GM19238 (cell line): ENCODE results near the gene NT5E.
"Not testable (repeated sequence)": the region's sequence is repeated elsewhere in the genome, so short reads cannot be mapped to it uniquely, and the experiment has no call there.

ENCODE experiments used
- DNase-seq: peaks from one replicate; pipeline ENCODE4 v3.0.0; 2011; ENCODE audit warnings: low spot score; ENCODE audit not compliant: insufficient read length

NT5E gene

DNA sequence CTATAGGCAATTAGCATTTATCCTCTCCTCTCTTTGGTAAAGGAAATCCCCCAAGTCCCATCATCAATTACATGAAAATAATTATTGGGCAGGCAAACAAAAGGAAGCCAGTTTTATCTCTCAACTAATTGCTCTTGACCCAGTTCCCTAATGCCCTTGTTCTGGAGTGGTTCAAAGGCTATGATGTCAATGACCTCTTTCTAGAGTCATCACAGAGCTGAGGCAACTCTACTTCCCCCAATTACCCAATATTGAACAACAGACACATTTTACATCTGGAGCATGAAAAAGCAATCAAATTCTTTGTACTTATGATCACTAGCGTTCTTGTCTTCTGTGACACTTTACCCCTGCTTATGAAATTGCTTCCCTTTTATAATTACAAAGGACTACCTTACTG lies 43.5 kb downstream of the NT5E start:
- no peak for DNase-seq

DNA sequence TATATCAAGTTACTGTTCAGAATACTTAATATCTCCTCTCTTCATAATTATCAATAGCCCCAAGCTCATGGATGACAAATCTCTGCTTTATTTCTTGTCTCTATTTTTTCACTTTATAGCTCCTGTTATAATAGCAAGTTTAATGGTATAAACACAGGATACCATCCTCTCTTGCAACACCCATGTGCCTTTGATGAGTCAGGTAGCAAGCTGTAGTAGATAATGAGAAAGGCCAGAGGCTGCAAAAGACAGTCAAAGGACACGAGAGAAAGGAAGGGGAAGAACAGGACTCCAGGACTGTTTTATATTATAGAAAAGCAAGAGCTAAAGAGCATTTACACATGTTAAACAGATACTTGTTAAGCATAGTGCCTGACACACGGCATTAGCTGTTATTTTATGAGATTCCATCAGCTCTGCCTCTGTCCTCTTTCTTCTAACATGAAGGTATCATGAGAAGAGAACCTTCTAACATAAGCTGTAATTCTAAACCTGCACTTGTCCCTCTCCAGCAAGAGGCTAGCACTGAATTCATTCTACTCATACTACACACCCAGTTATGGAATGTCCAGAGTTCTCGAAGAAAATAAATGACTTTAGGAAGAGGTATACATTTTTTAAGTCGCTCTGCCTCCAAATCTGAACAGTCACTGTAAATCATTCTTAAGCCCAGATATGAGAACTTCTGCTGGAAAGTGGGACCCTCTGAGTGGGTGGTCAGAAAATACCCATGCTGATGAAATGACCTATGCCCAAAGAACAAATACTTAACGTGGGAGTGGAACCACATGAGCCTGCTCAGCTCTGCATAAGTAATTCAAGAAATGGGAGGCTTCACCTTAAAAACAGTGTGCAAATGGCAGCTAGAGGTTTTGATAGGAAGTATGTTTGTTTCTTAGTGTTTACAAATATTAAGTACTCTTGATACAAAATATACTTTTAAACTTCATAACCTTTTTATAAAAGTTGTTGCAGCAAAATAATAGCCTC lies 45.0 kb downstream of the NT5E start:
- DNase-seq: no peak

- no peak for DNase-seq
Observed at GRCh38 chr6:85496009-85496579, 46.2 kb downstream of the NT5E start.

DNA sequence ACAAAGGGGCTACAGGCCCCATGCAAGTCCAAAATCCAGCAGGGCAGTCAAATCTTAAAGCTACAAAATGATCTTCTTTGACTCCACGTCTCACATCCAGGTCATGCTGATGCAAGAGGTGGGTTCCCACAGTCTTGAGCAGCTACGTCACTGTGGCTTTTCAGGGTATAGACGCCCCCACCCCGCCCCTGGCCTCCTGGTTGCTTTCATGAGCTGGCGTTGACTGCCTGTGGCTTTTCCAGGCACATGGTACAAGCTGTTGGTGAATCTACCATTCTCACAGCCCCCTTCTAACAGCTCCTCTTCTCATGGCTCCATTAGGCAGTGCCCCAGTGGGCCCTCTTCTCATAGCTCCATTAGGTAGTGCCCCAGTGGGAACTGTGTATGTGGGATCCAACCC lies 47.0 kb downstream of the NT5E start:
- no peak for DNase-seq

DNA sequence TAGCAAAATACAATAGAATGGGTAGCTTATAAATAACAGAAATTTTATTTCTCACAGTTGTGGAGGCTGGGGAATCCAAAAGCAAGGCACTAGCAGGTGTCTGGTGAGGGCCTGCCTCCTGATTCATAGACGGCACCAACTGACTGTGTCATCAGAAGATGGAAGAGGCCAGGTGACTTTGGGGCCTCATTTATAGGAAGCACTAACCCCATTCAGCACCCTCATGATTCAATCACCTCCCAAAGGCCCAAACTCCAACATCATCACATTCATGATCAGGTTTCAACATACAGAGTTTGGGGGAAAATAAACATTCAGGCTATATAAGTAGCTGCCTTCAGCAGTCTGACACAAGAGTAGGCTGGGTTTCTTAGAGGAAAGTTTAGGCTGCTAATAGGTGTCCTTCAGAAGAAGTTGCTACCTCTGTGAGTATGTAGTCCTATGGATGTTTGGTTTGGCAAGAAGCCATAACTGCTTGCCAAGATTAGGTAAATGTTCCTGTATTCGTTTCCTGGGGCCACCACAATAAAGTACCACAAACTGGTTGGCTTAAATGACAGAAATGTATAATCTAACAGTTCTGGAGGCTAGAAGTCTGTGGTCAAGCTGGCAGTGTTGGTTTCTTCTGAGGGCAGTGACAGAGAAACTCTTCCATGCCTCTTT lies 48.8 kb downstream of the NT5E start:
- no peak for DNase-seq

DNA sequence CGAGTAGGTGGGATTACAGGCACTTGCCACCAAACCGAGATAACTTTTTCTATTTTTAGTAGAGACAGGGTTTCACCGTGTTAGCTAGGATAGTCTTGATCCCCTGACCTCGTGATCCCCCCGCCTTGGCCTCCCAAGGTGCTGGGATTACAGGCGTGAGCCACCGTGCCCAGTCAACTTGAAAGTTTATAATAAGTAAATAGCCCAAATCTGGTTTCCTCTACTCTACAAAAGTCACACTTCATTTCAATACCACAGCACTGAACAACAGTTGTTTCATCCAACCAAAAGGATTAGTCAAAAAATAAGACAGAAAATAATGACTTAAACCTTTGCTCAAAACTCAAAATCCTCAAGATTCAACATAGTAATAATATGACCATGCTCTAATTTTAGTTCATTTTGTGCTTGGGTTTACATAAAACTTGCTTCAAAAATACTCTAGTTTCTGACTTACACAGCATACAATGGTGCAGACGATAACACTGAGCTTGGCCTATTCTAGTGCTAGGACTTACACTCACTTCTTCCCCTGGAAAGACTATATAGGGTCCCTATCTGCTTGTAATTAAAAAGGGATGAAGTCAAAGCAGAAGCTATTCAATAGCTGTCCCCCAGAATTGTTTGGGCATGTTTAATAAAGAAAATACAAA lies 56.7 kb downstream of the NT5E start:
- no peak for DNase-seq

DNA sequence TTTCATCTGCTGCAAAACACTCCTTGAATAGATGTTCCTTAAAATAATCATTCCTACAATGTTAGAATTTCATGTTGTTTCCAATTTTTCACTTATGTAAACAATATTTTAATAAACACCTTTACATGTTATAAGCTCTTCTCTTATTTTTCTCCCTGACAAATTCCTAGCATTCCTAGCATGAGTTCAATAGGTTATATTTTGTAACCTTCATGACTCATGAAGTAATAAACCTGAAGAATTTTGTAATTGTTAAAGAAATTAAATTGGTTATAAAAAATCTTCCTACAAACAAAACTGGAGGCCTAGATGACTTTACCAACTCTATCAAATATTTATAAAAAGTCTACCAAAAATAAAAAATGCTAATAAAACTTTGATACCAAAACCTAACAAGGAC lies 66.3 kb downstream of the NT5E start:
- no peak for DNase-seq

DNA sequence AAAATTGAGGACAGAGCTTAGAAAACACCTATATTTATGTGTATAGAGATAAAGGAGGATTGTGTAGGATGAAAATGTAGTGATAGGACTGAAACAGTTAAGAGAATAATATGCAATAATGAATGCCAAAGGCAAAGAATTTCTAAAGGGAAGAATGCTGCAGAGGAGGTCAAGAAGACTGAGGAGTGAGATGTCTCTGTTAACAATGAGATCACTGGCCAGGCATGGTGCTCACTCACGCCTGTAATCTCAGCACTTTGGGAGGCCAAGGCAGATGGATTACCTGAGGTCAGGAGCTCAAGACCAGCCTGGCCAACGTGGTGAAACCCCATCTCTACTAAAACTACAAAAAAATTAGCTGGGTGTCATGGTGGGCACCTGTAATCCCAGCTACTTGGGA lies 74.4 kb downstream of the NT5E start:
- DNase-seq: not testable (repeated sequence)

- no peak for DNase-seq
Observed at GRCh38 chr6:85537055-85537494, 87.2 kb downstream of the NT5E start.

GRCh38 chr6:85544776-85545175 lies 94.9 kb downstream of the NT5E start:
- DNase-seq: no peak
